Brain microvascular endothelial cell (primary cell): ENCODE results near the gene YIPF1.
A peak's percentile ranks its signal among the peaks of the same experiment; 100 is the strongest.

Source experiments
- DNase-seq: peaks from one replicate; pipeline ENCODE4 v3.0.0-alpha.2; 2020
- H3K27ac ChIP-seq: fragments of 250-450 bp; sonication (Bioruptor Pico); 2 replicates; pipeline ENCODE4 v1.5.1; 2020; ENCODE audit warnings: mild to moderate bottlenecking, moderate library complexity
- H3K27me3 ChIP-seq: fragments of 250-450 bp; sonication (Bioruptor Pico); replicated peaks from 2 replicates; pipeline ENCODE4 v1.5.1; 2020; ENCODE audit warnings: mild to moderate bottlenecking
- H3K36me3 ChIP-seq: fragments of 250-450 bp; sonication (Bioruptor Pico); replicated peaks from 2 replicates; pipeline ENCODE4 v1.5.1; 2020; ENCODE audit warnings: mild to moderate bottlenecking
- H3K4me3 ChIP-seq: 2 replicates; pipeline ENCODE4 v1.5.1; 2011; ENCODE audit warnings: low read depth, mild to moderate bottlenecking, control low read depth, low read length, moderate library complexity
- CTCF ChIP-seq: IDR thresholded peaks from 2 replicates; pipeline ENCODE4 v1.5.1; 2011; ENCODE audit warnings: low read depth, mild to moderate bottlenecking, moderate library complexity, low read length, control low read depth, inconsistent platforms; ENCODE audit errors: missing control alignments
- in situ Hi-C: cut with HindIII; loops from 2 replicates; pipeline ENCODE4 v1.10.0; 2017; ENCODE audit warnings: low sequenced_read_pairs, low pct_ligation_motif_present

Gene YIPF1

GRCh38 chr1:53850082-53850673, 39.4 kb downstream of the YIPF1 start:
- Histone ChIP-seq H3K27ac (no peak overlapping the region), H3K4me3 (no peak overlapping the region), H3K36me3 (no peaks in the 10 kb centered on the region), H3K27me3 (no peaks in the 10 kb centered on the region)
- no peak for DNase-seq
- TF ChIP-seq CTCF, result no peak
- in situ Hi-C loops, result no loop called here

DNA sequence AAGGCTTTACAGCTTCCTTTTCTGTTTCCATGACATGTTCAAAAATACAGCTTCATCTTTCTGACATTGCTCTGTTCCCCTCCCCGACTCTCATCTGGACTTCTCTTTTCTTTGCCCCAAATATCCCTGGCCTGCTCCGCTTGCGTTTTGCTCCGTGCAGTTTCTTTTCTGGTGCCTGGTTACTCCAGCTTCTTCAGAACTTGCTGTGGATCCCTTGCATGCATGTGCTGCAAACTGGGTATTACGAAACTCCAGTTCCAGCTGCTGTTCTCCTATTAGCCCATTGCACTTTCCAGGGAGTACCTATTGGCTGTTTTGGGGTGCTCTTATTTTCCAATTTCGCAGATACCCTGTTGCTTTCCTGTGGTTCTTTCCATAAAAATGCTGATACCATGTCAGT, 41.6 kb downstream of the YIPF1 start:
- in situ Hi-C loops, result no loop called here
- no peak for DNase-seq
- Histone ChIP-seq H3K4me3 (no peak overlapping the region), H3K27ac (no peak overlapping the region), H3K27me3 (no peaks in the 10 kb centered on the region), H3K36me3 (no peaks in the 10 kb centered on the region)
- TF ChIP-seq CTCF, result no peak

GRCh38 chr1:53842347-53842746, 47.2 kb downstream of the YIPF1 start:
- no peak for TF ChIP-seq CTCF
- no peak for DNase-seq
- no peak overlapping the region for H3K27ac ChIP-seq
- H3K36me3 ChIP-seq, result no peaks in the 10 kb centered on the region
- no peaks in the 10 kb centered on the region for H3K27me3 ChIP-seq
- in situ Hi-C loops, result no loop called here
- no peak overlapping the region for H3K4me3 ChIP-seq

- DNase-seq, result no peak
- in situ Hi-C loops, result no loop called here
- Histone ChIP-seq H3K4me3 (peak overlapping the region; percentile 98), H3K36me3 (no peaks in the 10 kb centered on the region), H3K27ac (peak overlapping the region; percentile 96), H3K27me3 (no peaks in the 10 kb centered on the region)
- TF ChIP-seq CTCF, result no peak
Measured at GRCh38 chr1:53838654-53838974, 51.0 kb downstream of the YIPF1 start.

DNA sequence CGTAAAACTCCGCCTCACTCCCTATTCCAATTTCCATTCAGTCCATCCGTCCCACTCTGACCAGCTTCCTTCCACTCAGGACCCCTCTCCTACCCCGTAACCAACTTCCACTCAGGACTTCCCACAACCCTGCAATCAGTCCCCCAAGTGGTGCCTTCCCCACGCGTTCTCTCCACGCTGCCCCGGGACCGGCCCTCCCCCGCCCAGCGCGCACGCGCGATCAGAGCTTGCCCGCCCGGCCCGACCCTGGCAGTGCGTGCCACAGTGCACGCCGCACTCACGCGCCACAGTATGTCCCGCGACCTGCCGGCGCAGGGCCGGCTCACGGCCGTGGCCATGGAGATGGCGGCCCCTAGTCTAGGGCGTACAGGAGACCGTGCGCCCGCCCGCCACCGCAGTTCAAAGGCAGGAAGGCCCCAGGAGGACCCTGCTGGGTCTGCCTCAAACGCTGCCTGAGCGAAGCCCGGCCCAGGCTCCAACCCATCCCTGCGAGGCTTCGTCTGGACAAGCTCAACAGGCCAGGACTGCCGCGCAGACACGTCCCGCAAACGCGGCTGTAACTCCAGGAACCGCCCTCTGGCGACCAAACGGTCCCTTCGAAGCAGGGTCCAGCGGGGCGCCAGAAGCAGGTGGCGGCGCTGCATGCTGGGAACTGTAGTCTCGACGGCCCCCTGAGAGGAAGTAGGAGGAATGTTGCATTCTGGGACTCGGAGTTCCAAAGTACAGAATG, 51.5 kb downstream of the YIPF1 start, which contains the start of gene NDC1:
Gene NDC1, minus strand, starts transcription at position 373 of the 730 bp plus-strand sequence. Its CDS starts 35 bp downstream, at position 338.
- in situ Hi-C loops, result no loop called here
- TF ChIP-seq CTCF, result peak; percentile 24
- peak; percentile 94 for DNase-seq
- peak within 1 kb of the TSS; percentile 96 for H3K27ac ChIP-seq
- H3K36me3 ChIP-seq, result no peaks in the 10 kb centered on the region
- no peaks in the 10 kb centered on the region for H3K27me3 ChIP-seq
- H3K4me3 ChIP-seq, result peak within 1 kb of the TSS; percentile 98

GRCh38 chr1:53837646-53837923, 52.0 kb downstream of the YIPF1 start:
- TF ChIP-seq CTCF, result no peak
- Histone ChIP-seq H3K4me3 (peak overlapping the region; percentile 98), H3K36me3 (no peaks in the 10 kb centered on the region), H3K27me3 (no peaks in the 10 kb centered on the region), H3K27ac (peak overlapping the region; percentile 96)
- in situ Hi-C loops, result no loop called here
- DNase-seq, result no peak
